GM21526 (cell line): Measurements from ENCODE around the gene RPP21.

Experiments used
- ATAC-seq: cut with Tn5 transposase; IDR thresholded peaks from one replicate; pipeline ENCODE4 v1.9.1; 2021; ENCODE audit warnings: moderate library complexity; ENCODE audit not compliant: unreplicated experiment, low FRiP score

The RPP21 gene

GRCh38 chr6:30328397-30328796 is 16.6 kb upstream of the RPP21 start:
- no peak for ATAC-seq

GRCh38 chr6:30329331-30329730 is 15.6 kb upstream of the RPP21 start:
- no peak for ATAC-seq

GRCh38 chr6:30331981-30332380 is 13.0 kb upstream of the RPP21 start:
- no peak for ATAC-seq

GRCh38 chr6:30334075-30334783 is 10.7 kb upstream of the RPP21 start:
- ATAC-seq, result no peak

DNA sequence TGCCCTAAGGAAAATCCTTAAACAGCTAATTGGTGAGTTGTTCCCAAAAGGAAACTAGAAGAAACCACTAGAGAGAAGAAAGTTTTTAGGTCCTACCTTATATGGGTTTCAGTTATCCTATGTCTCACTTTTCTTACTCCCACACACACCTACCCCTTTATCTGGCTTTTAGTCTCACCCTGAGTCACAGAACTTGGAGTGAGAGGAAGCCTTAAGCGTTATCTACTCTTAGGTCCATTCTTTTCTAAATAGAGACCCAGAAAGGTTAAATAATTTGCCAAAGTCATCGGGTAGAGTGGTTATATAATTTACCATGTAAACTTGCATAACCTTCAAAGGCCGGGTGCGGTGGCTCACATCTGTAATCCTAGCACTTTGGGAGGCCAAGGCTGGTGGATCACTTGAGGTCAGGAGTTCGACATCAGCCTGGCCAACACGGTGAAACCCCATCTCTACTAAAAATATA is 4.3 kb upstream of the RPP21 start:
- no peak for ATAC-seq

DNA sequence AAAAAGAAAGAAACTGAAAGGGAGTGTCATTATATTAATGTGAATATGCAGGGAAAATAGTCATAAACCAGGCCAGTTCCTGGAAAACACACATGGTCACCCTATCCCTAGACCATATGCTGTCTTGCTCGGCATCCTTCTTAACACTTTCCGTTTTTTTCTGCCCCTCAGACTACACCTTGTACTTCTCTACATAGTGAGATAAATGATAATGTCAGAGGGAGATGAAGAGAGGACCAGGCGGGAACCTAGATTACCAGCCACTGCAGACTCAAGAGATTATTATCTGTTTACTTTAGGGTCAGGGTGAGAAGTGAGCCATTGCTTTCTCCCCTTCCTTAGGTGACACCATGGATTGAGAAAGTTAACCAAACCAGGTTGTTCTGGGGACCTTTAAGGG is 3.7 kb upstream of the RPP21 start:
- ATAC-seq, result no peak

- ATAC-seq, result no peak
These were observed 3.2 kb upstream of the RPP21 start for GRCh38 chr6:30341728-30342127.

DNA sequence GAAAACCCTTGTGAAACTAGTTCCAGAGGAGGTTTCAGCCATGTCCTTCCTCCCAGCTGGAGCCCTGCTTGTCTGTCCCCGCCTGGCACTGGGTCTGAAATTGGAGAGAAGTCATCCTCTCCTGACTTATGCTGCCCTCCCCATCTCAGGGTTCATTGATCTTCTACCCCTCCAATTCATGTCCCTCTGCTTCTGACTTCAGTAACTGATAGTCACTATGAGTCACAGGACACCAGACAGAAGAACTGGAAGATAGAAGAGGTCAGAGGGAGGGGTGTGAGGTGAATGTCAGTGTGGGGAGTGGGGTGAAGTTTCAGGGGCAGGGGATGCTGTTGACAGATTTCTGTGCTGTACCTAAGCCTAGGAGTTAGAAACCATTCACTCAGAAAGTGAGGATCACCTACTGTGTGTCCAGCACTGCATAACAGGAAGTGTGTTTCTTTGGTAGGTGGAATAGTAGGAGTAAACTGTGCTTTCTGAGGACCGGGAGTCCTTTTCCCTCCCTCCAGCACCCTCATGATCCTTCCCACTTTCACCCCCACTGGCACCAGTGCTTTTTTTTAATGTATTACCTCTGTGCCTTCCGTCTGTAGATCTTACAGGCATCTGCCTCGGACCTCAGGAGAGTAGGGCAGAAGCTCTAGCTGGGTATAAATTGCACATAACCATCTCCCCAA is 627 bp upstream of the RPP21 start:
- ATAC-seq, result no peak

GRCh38 chr6:30345852-30346251 is 896 bp downstream of the RPP21 start:
- ATAC-seq, result no peak

- ATAC-seq, result no peak
These were observed 4.0 kb downstream of the RPP21 start for GRCh38 chr6:30348957-30349356.

DNA sequence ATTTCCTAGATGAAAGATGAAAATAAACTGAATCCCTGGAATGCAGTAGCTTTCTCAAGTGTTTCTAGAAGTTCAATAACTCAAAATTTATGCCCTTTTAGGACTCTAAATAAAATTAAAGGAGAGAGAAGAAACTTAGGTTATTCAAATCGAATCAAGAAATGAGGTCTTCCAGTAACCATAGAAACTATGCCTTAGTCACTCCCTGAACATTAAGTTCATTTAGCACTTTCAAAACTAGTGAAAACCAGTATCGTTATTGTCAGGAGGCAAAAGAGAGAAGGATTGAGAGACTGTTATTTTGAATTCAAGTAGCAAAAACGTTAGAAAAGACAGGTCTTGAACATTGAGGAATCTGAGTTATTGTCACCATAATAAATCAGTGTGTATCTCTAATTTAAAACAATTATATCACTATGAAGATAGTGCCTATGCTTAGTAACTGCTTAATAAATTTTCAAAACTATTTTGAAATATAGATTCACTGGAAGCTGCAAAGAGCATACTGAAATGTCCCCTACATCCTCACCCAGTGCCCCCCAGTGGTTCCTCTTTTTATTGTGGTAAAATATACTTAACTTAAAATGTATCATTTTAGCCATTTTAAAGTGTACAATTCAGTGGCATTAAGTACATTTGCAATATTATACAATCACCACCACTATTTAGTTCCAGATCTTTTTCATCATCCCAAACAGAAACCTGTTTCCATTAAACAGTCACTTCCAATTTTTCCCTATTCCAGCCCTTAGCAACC is 4.6 kb downstream of the RPP21 start:
- no peak for ATAC-seq

DNA sequence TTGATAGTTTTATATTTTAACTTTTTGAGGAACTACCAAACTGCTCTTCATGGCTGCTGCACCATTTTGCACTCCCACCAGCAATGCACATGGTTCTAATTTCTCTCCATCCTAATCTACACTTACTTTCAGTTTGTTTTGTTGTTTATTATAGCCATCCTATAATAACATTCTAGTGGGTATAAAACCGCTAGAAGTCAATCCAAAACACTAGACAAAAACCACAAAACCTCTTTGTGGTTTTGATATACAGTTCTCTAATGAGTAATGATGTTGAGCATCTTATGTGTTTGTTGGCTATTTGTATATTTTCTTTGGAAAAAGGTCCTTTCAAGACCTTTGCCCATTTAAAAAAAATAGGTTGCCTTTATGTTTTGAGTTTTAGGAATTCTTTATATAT is 5.6 kb downstream of the RPP21 start:
- ATAC-seq, result no peak

DNA sequence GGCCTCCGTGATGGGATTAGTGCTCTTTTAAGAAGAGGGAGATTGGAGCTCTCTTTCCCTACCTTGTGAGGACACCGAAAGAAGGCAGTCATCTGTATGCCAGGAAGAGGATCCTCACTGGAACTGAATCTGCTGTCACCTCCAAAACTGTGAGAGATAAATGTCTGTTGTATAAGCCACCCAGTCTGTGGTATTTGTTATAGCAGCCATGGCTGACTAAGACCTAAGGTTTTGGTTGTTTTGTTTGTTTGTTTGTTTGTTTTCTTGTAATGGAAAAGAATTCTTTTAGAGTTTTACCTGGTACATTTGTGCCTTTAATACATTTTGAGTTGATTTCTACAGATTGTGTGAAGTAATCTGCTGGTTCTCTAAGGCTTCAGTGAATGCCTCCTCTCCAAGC is 7.6 kb downstream of the RPP21 start:
- no peak for ATAC-seq

- no peak for ATAC-seq
These were observed 10.3 kb downstream of the RPP21 start for GRCh38 chr6:30355281-30355680.

- no peak for ATAC-seq
These were observed 11.6 kb downstream of the RPP21 start for GRCh38 chr6:30356536-30356935.

- ATAC-seq, result no peak
These were observed 13.0 kb downstream of the RPP21 start for GRCh38 chr6:30357678-30358540.

DNA sequence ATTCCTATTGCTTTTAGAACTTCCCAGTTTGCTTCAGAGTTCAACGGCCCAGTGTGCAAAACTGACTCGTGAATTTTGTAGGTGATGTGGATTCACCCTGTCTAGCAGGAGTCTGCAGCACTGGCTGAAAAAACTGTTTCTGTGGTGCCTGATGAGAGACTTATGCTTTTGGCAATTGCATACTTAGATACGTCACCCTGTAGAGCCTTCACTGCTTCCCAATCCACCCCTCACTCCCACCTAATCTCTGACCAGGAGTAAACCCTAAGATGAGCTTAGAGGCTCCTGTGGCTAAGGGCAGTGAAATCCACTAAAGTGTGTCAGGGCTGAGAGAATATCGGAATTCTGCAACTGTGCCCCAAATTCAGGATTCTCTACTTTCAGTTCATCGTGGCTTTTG is 14.3 kb downstream of the RPP21 start:
- ATAC-seq, result no peak

- ATAC-seq, result no peak
These were observed 15.2 kb downstream of the RPP21 start for GRCh38 chr6:30360139-30360538.

GRCh38 chr6:30361661-30362060 is 16.7 kb downstream of the RPP21 start:
- ATAC-seq, result no peak

GRCh38 chr6:30363459-30363858 is 18.5 kb downstream of the RPP21 start:
- ATAC-seq, result no peak

- no peak for ATAC-seq
These were observed 19.6 kb downstream of the RPP21 start for GRCh38 chr6:30364591-30364990.
